ENCODE results near the gene TNC. TPM values are rescaled to one million over a fixed set of nuclear protein-coding genes. Genes with fewer than 3 reads are reported as not detected.

TNC gene
- not detected for polyA plus RNA-seq (ENCODE audit: low read depth in 6 of 6)

DNA sequence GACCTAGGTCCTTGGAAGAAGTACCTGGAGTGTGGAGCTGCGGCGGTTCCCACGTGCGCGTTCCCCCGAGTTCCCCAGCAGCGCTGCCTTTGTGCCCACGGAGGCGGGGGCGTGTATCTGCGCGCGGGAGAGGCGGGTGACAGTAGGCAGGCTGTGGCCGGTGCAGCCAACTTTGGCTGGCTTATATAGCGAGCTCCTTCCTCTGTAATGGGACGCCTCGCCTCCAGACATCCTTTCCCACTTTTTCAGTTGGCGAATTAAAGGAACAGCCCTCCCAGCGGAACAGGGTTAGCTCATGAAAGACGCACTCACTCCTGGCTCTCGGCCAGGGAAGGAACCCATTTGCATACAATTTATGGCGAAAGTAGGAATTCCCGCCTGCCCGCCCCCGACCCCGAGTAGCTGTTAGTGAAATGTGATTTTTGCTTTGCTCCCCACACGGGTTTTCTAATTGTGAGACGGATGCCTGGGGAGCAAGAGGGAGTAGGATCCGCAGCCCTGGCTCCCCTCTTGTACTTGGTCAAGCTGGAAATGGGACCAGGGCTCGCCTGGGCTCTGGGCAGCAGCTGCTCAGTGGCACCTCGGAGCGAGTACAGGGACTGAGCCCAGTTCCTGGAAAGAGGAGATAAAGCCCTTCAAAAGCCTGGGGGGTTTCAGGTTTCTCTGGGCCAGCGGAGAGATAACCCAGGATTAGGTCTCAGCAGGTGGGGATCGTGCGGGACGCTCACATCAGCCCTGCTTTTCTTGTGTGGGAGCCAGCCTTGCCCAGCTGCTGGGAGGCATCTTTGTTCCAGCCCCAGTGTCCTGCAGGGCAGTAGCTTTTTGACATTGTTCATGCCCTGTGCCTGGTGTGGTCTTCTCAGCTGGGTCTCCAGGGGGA, at the start of gene TNC:
Gene TNC, minus strand, starts transcription at position 159 of the 880 bp plus-strand sequence. CDS start 27,139 bp downstream, outside the sequence.
- no peak for ATAC-seq (ENCODE audit: low read depth in 2 of 2)
- DNase-seq, result no peak
- H3K27ac Mint-ChIP-seq, result no peak within 1 kb of the TSS
- H3K4me3 Mint-ChIP-seq, result no peak within 1 kb of the TSS
- H3K36me3 Mint-ChIP-seq, result no peaks in the 10 kb centered on the region
- peaks cover 65 to 78% (median 65%) of the 10 kb centered on the region in 3 donors for H3K27me3 Mint-ChIP-seq
- H3K9me3 Mint-ChIP-seq, result no peaks in the 10 kb centered on the region
- peaks cover 0 to 6% (median 4%) of the 10 kb centered on the region in 3 donors for H3K4me1 Mint-ChIP-seq

DNA sequence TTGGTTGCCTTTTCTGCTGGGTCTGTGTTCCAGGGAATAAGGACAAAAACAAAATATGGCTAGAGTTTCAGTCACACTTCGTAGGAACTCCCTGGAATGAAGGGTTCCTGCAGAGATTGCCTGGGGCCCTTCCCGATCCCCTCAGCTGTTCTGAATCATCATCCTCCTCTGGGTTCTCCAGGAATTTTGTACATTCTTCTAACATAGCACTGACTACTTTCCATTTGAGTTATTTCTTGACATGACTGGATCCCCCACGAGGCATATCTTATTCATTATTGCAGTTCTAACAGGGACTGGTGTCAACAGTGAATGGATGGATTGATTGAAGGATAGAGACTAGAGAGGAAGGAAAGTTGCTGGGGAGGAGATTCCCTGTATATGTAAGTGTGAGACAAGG, 49.2 kb upstream of the TNC start:
- Mint-ChIP-seq H3K4me3 (no peak overlapping the region), H3K4me1 (no peaks in the 10 kb centered on the region), H3K36me3 (peaks cover 8% of the 10 kb centered on the region in 2 donors), H3K27me3 (peaks cover 5 to 38% (median 25%) of the 10 kb centered on the region in 3 donors), H3K27ac (no peak overlapping the region), H3K9me3 (peaks cover 0 to 27% (median 6%) of the 10 kb centered on the region in 7 donors)
- no peak for ATAC-seq (ENCODE audit: low read depth in 2 of 2)
- DNase-seq, result no peak

DNA sequence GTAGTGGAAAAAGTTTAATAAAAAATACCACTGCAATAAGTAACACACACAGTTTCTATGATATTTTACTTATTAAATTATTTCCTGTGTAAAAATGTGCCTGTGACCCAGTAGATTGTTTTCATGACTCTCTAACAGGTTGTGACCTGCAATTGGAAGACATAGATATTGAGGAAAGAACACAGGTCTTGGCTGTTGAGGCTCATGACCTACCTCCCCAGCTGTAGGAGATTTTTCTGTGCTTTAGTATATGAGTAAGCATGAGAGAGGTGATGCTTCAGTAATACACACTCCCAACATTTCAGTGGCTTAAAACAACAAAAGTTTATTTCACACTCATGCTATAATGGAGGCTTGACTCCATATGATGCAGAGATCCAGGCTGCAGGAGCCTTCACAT, 47.3 kb upstream of the TNC start:
- Mint-ChIP-seq H3K27me3 (peaks cover 5 to 38% (median 25%) of the 10 kb centered on the region in 3 donors), H3K4me3 (no peak overlapping the region), H3K36me3 (peaks cover 8% of the 10 kb centered on the region in 2 donors), H3K27ac (no peak overlapping the region), H3K9me3 (peaks cover 0 to 27% (median 6%) of the 10 kb centered on the region in 7 donors), H3K4me1 (no peaks in the 10 kb centered on the region)
- DNase-seq (no peak), ATAC-seq (ENCODE audit: low read depth in 2 of 2) (no peak)

DNA sequence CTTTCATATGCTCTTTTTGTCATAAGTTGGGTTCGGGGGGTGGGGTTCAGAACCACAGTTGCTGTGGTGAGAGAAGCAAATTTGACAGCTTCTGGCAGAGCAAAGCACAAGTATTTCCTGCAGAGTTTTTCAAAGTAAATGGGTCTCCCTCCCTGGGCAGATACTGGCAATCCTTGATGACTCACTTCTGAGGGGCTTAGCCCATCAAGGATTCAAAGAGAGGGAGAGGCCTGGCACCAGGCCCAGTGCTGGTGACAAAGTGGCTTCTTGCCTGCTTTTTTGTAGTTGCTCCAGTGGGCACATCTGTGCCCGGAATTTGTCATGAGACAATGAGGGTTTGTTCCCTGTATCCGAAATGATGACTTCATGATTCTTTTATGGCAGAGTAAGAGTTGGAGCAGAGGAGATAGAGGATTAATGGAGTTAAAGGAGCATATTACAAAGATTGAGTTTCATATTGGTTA, 46.6 kb upstream of the TNC start:
- H3K4me3 Mint-ChIP-seq, result no peak overlapping the region
- H3K9me3 Mint-ChIP-seq, result peaks cover 0 to 27% (median 6%) of the 10 kb centered on the region in 7 donors
- peaks cover 5 to 34% (median 25%) of the 10 kb centered on the region in 3 donors for H3K27me3 Mint-ChIP-seq
- H3K27ac Mint-ChIP-seq, result no peak overlapping the region
- peaks cover 8% of the 10 kb centered on the region in 2 donors for H3K36me3 Mint-ChIP-seq
- DNase-seq, result no peak
- no peaks in the 10 kb centered on the region for H3K4me1 Mint-ChIP-seq
- no peak for ATAC-seq (ENCODE audit: low read depth in 2 of 2)

DNA sequence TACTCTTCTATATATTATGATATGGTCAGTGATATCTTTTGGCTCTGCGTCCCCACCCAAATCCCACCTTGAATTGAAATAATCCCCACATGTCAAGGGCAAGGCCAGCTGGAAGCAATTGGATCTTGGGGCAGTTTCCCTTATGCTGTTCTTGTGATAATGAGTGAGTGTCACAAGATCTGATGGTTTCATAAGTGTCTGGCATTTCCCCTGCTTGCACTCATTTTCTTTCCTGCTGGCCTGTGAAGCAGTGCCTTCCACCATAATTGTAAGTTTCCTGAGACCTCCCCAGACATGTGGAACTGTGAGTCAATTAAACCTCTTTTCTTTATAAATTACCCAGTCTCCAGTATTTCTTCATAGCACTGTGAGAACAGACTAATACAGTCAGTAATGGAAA, 45.0 kb upstream of the TNC start:
- H3K36me3 Mint-ChIP-seq, result peaks cover 8% of the 10 kb centered on the region in 2 donors
- H3K27ac Mint-ChIP-seq, result no peak overlapping the region
- H3K27me3 Mint-ChIP-seq, result peaks cover 5 to 21% (median 17%) of the 10 kb centered on the region in 3 donors
- H3K4me1 Mint-ChIP-seq, result no peaks in the 10 kb centered on the region
- H3K4me3 Mint-ChIP-seq, result no peak overlapping the region
- H3K9me3 Mint-ChIP-seq, result peaks cover 0 to 27% (median 6%) of the 10 kb centered on the region in 7 donors
- no peak for DNase-seq
- ATAC-seq (ENCODE audit: low read depth in 2 of 2), result no peak

DNA sequence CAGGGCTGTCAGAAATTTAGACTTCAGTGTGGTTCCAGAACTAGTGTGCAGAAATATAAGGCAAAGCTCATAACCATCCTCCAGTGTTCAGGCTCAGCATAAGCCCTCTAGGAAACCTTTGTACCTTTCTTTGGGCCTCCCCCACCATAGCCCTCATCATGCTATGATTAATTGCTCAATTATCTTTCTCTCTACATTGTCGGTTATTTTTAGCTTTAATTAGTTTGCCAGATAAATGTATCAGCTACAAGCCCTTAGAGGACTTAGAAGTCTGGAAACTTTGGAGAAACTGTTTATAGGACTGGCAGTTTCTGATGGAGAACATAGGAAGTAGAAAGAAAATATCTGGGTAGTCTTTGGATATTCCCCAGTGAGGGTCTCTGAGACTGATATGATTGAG, 43.5 kb upstream of the TNC start:
- Mint-ChIP-seq H3K36me3 (peaks cover 5 to 8% of the 10 kb centered on the region in 2 donors), H3K27me3 (peaks cover 5 to 22% (median 20%) of the 10 kb centered on the region in 3 donors), H3K4me1 (no peaks in the 10 kb centered on the region), H3K9me3 (peaks cover 0 to 26% (median 4%) of the 10 kb centered on the region in 7 donors), H3K4me3 (no peak overlapping the region), H3K27ac (no peak overlapping the region)
- no peak for DNase-seq
- no peak for ATAC-seq (ENCODE audit: low read depth in 2 of 2)

DNA sequence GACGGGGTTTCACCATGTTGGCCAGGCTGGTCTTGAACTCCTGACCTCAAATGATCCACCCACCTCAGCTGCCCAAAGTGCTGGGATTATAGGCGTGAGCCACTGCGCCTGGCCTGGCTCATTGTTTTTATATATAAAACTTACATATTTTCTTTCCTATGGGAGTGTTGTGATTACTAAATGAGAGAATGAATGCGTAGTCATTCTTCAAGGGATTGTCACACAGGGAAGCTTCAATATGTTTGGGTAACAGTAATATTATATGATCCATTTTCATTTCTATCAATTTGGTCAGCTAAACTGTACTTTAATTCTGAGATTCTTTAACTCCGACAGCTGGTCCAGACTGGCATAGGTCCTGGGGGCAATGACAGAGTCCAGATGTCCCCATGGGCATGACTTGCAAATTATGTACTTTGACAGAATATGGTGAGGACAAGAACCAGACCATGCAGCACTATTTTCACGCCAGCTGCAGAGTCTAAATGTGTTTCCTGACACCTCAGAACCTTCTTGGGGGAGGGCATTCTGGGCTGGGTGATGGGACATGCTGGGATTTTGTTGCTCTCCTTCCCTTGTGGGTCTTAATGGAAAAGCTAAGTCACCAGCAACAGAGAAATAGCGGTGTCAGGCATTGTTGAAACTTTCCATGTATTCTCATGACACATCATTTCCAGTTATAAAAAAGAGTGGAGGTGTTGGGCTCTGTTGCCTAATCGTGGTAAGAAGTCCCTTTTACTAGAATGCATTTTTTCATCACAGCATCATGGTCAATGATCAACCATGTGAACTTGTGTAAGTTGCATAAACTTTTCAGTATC, 40.9 kb upstream of the TNC start:
- H3K4me3 Mint-ChIP-seq, result no peak overlapping the region
- peaks cover 0 to 12% (median 0%) of the 10 kb centered on the region in 7 donors for H3K9me3 Mint-ChIP-seq
- H3K27ac Mint-ChIP-seq, result no peak overlapping the region
- H3K36me3 Mint-ChIP-seq, result peaks cover 0 to 8% of the 10 kb centered on the region in 2 donors
- DNase-seq (no peak), ATAC-seq (ENCODE audit: low read depth in 2 of 2) (no peak)
- peaks cover 0 to 28% (median 15%) of the 10 kb centered on the region in 3 donors for H3K27me3 Mint-ChIP-seq
- H3K4me1 Mint-ChIP-seq, result no peaks in the 10 kb centered on the region

DNA sequence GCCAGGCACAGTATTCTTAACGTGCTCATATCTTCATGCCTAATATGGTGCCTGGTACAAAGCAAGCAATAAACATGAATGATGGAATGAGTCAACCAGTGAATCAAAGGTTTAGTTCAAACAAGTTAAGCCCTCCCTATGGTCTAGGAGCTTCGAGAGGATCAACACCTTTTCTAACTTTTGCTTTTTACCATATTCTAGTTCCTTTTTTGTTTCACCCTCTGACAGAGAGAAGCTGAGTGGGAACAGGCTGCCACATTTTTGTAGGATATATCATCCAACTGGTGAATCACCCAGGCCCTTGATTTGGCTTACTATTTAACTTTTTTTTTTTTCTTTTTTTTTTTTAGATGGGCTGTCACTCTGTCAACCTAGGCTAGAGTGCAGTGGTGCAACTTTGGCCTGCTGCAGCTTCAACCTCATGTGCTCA, 39.3 kb upstream of the TNC start:
- Mint-ChIP-seq H3K4me1 (no peaks in the 10 kb centered on the region), H3K27ac (no peak overlapping the region), H3K27me3 (peaks cover 0 to 15% (median 6%) of the 10 kb centered on the region in 3 donors), H3K36me3 (no peaks in the 10 kb centered on the region), H3K9me3 (no peaks in the 10 kb centered on the region), H3K4me3 (no peak overlapping the region)
- DNase-seq, result no peak
- ATAC-seq (ENCODE audit: low read depth in 2 of 2), result no peak

DNA sequence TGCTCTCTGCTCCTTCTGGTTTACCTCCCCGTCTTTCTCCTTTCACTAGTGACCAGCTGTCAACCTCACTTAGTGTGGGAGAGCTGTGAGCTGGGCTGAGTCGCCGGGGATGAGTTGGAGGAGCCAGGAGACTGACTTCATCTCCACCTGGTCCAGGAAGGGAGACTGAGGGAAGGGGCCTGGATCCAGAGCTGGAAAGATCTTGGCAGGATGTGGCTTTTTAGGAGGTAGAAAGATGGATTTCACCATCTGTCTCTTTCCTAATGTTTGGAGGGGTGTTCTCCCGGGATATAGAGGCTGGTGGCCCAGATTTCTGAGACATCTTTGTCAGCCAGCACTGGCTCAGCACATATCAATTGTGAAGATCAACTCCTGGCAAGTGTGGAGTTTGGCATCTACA, 37.1 kb upstream of the TNC start:
- ATAC-seq (ENCODE audit: low read depth in 2 of 2) (no peak), DNase-seq (no peak)
- no peaks in the 10 kb centered on the region for H3K4me1 Mint-ChIP-seq
- H3K4me3 Mint-ChIP-seq, result no peak overlapping the region
- H3K9me3 Mint-ChIP-seq, result no peaks in the 10 kb centered on the region
- H3K27ac Mint-ChIP-seq, result peak overlapping the region in 1 of 6 donors; percentile 19
- no peaks in the 10 kb centered on the region for H3K36me3 Mint-ChIP-seq
- H3K27me3 Mint-ChIP-seq, result peaks cover 0 to 15% (median 6%) of the 10 kb centered on the region in 3 donors

DNA sequence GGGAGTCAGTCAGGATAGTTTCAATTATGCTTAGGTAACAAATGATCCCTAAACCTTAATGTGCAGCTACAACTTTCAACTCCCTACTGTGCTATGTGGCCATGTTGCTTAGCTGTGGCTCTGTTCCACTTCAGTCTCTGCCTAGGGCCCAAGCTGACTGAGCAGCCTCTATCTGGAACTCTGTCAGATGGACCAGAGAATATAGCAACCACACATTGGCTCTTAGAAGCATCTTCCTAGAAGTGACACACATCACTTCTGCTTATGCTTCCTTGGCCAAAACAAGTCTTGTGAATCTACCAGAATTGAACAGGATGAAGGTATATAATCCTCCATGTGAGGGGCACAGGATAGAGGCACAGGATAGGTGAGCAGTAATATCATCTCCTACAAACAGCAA, 36.7 kb upstream of the TNC start:
- Mint-ChIP-seq H3K4me1 (no peaks in the 10 kb centered on the region), H3K27ac (no peak overlapping the region), H3K27me3 (peaks cover 0 to 15% (median 6%) of the 10 kb centered on the region in 3 donors), H3K36me3 (no peaks in the 10 kb centered on the region), H3K4me3 (no peak overlapping the region), H3K9me3 (no peaks in the 10 kb centered on the region)
- no peak for ATAC-seq (ENCODE audit: low read depth in 2 of 2)
- no peak for DNase-seq

DNA sequence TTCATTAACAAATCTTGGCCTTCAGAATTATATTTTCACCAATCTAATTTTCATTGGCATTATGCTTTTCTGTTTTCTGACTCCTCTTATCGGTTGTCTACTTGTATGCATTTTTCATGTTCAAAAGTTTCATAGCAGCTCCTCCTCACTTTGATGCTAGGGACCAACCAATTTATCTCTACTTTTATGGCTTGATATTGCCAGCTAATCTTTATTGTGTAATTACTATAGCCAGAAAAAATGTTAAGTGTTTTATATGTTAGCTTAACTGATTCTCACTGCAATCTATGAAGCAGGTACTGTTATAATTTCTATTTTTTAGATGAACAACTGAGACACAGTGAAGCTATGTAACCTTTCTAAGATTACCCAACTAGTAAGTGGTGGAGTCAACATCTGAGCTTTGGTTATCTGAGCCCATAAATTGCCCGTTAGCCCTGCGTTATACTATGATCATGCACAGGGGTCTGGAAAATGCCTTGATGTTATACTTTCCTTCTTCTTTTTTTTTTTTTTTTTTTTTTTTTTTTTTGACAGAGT, 34.4 kb upstream of the TNC start:
- Mint-ChIP-seq H3K4me3 (no peak overlapping the region), H3K9me3 (peaks cover 0 to 3% (median 0%) of the 10 kb centered on the region in 7 donors), H3K27ac (no peak overlapping the region), H3K4me1 (no peaks in the 10 kb centered on the region), H3K27me3 (peaks cover 0 to 17% (median 4%) of the 10 kb centered on the region in 3 donors), H3K36me3 (no peaks in the 10 kb centered on the region)
- no peak for ATAC-seq (ENCODE audit: low read depth in 2 of 2)
- no peak for DNase-seq

DNA sequence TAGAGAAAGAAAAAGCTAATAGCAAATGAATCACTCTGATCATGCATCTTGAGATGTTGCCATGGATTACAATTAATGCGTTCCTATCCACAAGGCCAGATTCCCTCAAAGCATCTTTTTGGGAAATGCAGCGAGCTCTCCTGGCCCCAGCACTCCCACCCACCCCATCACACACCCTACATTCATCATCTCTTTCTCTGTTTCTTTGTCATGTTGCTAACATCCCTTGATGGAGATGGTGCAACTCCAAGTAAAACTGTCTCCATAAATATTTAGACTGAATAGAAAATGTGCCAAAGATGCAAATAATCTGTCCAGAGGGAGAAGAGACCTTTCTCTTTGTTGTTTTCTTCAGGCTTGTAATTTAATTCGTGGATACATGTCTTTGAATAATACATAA, 30.8 kb upstream of the TNC start:
- no peaks in the 10 kb centered on the region for H3K36me3 Mint-ChIP-seq
- H3K27ac Mint-ChIP-seq, result no peak overlapping the region
- DNase-seq, result no peak
- ATAC-seq (ENCODE audit: low read depth in 2 of 2), result no peak
- H3K4me3 Mint-ChIP-seq, result no peak overlapping the region
- peaks cover 6 to 12% (median 8%) of the 10 kb centered on the region in 3 donors for H3K27me3 Mint-ChIP-seq
- H3K9me3 Mint-ChIP-seq, result peaks cover 0 to 3% (median 0%) of the 10 kb centered on the region in 7 donors
- H3K4me1 Mint-ChIP-seq, result no peaks in the 10 kb centered on the region

DNA sequence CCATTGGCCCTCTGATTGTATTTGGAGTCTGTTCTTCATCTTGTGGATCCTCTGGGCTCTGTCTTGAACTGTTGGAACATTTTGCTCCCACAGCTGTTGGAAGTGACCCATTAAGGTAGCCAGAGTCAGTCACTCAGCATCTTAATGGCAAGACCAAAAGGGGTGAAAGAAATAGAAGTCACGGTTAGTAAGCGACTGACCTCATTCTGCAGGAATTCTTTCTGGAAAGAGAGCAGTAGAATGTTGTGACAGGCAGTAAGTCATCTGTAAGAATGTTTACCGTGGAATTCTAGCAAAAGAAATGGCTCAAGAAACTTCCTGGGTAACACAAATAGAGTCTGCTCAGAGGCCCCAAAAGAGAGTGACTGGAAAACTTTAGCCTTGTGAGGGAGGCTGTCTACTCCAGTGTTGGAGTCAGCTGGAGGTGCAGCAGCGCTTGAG, 28.6 kb upstream of the TNC start:
- Mint-ChIP-seq H3K4me1 (no peaks in the 10 kb centered on the region), H3K27me3 (peaks cover 11 to 12% (median 12%) of the 10 kb centered on the region in 3 donors), H3K36me3 (no peaks in the 10 kb centered on the region), H3K4me3 (no peak overlapping the region), H3K27ac (peak overlapping the region in 1 of 6 donors; percentile 39), H3K9me3 (peaks cover 0 to 5% (median 0%) of the 10 kb centered on the region in 7 donors)
- DNase-seq, result no peak
- no peak for ATAC-seq (ENCODE audit: low read depth in 2 of 2)
